ENCODE data around the gene DDB1.

Gene DDB1

DNA sequence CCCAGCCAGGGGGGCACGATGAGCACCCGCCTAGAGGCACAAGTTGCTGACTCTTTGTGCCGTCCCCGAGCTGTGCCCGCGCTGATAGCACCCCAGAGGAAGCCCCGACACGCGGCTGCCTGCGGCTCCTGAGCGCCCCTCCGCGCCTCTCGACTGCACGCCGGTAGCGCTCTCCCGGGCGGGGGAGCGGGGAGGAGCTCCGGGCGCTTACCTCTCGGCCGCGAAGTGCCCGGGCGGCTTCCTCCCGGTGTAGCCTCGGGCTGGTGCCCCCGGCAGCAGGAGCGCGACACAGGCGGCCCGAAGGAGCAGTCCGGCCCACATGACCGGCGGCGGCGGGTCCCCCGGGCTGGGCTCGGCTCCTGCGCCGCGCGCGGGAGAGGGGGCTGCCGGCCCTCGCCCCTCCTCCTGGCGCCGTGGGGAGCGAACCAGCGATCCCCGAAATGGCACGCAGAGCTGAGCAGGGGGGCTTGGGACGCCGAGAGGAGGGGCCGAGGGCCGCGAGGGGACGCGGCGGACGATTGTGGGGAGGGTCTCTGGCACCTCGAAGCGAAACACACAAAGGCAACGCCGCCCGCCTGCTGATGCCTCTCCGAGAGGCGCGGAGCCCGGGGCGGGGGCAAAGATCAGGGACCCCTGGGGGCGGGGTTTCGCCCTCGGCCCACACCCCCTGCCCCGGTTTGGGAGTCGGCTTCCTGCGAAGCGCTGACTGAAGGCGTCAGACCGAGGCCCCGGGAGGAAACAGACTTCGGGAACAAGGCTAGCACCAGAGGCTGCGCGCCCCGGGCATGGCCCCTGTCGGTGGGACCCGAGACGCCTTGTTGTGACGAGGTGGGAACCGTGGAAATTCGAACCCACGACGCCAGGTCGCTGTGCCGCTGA lies 37.9 kb downstream of the DDB1 start, which contains the start of gene VWCE:
Gene VWCE, minus strand, starts transcription at position 600 of the 879 bp plus-strand sequence. Its CDS starts 279 bp downstream, at position 321.
- peaks cover 11% of the 10 kb centered on the region for H3K27me3 ChIP-seq (ENCODE audit: insufficient read depth, poor library complexity, severe bottlenecking)
- H3K4me3 ChIP-seq (ENCODE audit: severe bottlenecking) = peak within 1 kb of the TSS; percentile 26
- DNase-seq (ENCODE audit: low spot score) (no peak), ATAC-seq (ENCODE audit: low read depth) (peak; percentile 64)
- TF ChIP-seq CTCF (IDR thresholded peaks at IDR 0.05; ENCODE audit: poor library complexity, severe bottlenecking) = peak; percentile 41
- H3K27ac ChIP-seq (ENCODE audit: poor library complexity, severe bottlenecking) = no peak within 1 kb of the TSS
- H3K36me3 ChIP-seq (ENCODE audit: low read depth) = peaks cover 7% of the 10 kb centered on the region; the same call in 1 of the 2 replicates
- no peaks in the 10 kb centered on the region for H3K9me3 ChIP-seq (ENCODE audit: severe bottlenecking)
- peaks cover 15% of the 10 kb centered on the region for H3K4me1 ChIP-seq (ENCODE audit: insufficient read depth, poor library complexity, severe bottlenecking)

- Histone ChIP-seq H3K4me3 (ENCODE audit: severe bottlenecking) (peak overlapping the region; percentile 26), H3K27me3 (ENCODE audit: insufficient read depth, poor library complexity, severe bottlenecking) (peaks cover 11% of the 10 kb centered on the region), H3K9me3 (ENCODE audit: severe bottlenecking) (no peaks in the 10 kb centered on the region), H3K4me1 (ENCODE audit: insufficient read depth, poor library complexity, severe bottlenecking) (peaks cover 15% of the 10 kb centered on the region), H3K36me3 (ENCODE audit: low read depth) (peaks cover 4% of the 10 kb centered on the region; the same call in 1 of the 2 replicates), H3K27ac (ENCODE audit: poor library complexity, severe bottlenecking) (no peak overlapping the region)
- no peak for DNase-seq (ENCODE audit: low spot score)
- no peak for TF ChIP-seq CTCF (IDR thresholded peaks at IDR 0.05; ENCODE audit: poor library complexity, severe bottlenecking)
- ATAC-seq (ENCODE audit: low read depth) = peak; percentile 49
Observed at GRCh38 chr11:61293867-61294716, 38.8 kb downstream of the DDB1 start.

GRCh38 chr11:61292356-61292755 lies 40.5 kb downstream of the DDB1 start:
- TF ChIP-seq CTCF (IDR thresholded peaks at IDR 0.05; ENCODE audit: poor library complexity, severe bottlenecking) = no peak
- ATAC-seq (ENCODE audit: low read depth) (no peak), DNase-seq (ENCODE audit: low spot score) (no peak)
- Histone ChIP-seq H3K27me3 (ENCODE audit: insufficient read depth, poor library complexity, severe bottlenecking) (peaks cover 11% of the 10 kb centered on the region), H3K27ac (ENCODE audit: poor library complexity, severe bottlenecking) (no peak overlapping the region), H3K36me3 (ENCODE audit: low read depth) (no peaks in the 10 kb centered on the region), H3K4me1 (ENCODE audit: insufficient read depth, poor library complexity, severe bottlenecking) (peaks cover 4% of the 10 kb centered on the region), H3K9me3 (ENCODE audit: severe bottlenecking) (no peaks in the 10 kb centered on the region), H3K4me3 (ENCODE audit: severe bottlenecking) (no peak overlapping the region)

DNA sequence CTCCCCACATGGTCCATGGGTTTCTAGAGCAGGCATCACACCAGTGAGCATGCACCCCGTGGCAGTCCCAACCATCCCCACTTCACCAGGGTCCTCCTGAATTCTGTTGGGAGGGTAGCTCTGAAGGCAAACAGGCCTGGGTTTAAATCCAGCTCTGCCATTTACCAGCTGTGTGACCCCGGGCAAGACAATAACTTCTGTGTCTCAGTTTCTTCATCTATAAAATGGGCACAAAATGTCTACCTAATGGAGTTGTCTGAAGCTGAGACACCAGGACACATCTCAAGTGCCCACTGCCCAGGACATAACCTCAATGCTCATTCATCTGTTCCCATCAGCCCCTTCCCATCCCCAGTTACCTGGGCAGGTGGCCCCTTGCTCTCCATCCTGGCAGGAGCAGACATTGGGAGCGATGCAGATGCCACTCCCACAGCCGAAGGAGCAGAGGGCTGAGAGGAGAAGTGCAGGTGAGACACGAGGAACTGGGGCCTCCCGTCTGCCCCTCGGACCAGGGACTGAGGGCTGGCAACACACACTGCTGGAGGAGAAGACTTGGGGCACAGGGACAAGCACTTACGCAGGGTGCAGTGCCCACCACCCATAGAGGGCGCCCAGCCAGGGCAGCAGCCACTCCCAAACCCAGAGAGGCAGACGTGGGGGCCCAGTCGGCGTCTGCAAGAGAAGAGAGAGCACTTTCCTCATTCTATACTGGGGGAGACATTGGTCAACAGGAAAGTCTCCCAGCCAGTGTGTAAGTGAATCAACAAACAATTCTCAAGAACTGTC lies 41.8 kb downstream of the DDB1 start:
- Histone ChIP-seq H3K27me3 (ENCODE audit: insufficient read depth, poor library complexity, severe bottlenecking) (peaks cover 11% of the 10 kb centered on the region), H3K9me3 (ENCODE audit: severe bottlenecking) (no peaks in the 10 kb centered on the region), H3K36me3 (ENCODE audit: low read depth) (no peaks in the 10 kb centered on the region), H3K27ac (ENCODE audit: poor library complexity, severe bottlenecking) (no peak overlapping the region), H3K4me1 (ENCODE audit: insufficient read depth, poor library complexity, severe bottlenecking) (no peaks in the 10 kb centered on the region), H3K4me3 (ENCODE audit: severe bottlenecking) (no peak overlapping the region)
- peak; percentile 8 for TF ChIP-seq CTCF (IDR thresholded peaks at IDR 0.05; ENCODE audit: poor library complexity, severe bottlenecking)
- no peak for ATAC-seq (ENCODE audit: low read depth)
- DNase-seq (ENCODE audit: low spot score) = no peak
